OCI-LY7 (cell line): ENCODE results near the gene VPS4A.

ENCODE experiments used
- CTCF ChIP-seq: fragments of 200-600 bp; sonication (generic); conservative IDR thresholded peaks from 2 replicates; pipeline ENCODE4 v1.5.1; 2014; ENCODE audit warnings: mild to moderate bottlenecking, antibody characterized with exemption, low read length, moderate library complexity, mixed read lengths
- EZH2phosphoT487 ChIP-seq: fragments of 200-600 bp; sonication (generic); IDR thresholded peaks from 2 replicates; pipeline ENCODE4 v1.6.1; 2018; ENCODE audit warnings: low read depth, borderline replicate concordance, mild to moderate bottlenecking, mixed run types, antibody characterized with exemption, low read length, moderate library complexity, mixed read lengths

- TF ChIP-seq CTCF (peak; percentile 72), EZH2phosphoT487 (no peak)
These were observed at the start of gene VPS4A for GRCh38 chr16:69310653-69311532.
